Tibial nerve (tissue), 3 donors: Measurements from ENCODE around the gene IGLL1.
"Not testable (repeated sequence)": the region's sequence is repeated elsewhere in the genome, so short reads cannot be mapped to it uniquely, and the experiment has no call there.

Experiments used
- POLR2A ChIP-seq, 2 donors: fragments of 450-650 bp; IDR thresholded peaks; one replicate each; pipeline ENCODE4 v1.6.1; 2017; ENCODE audit warnings: antibody characterized with exemption in 2 of 2, mild to moderate bottlenecking in 2 of 2, moderate library complexity in 2 of 2
- TF ChIP-seq, protein P1 (sequence below), 5 experiments: fragments of 200-600 bp in 3 of 5; fragments of 450-650 bp in 2 of 5; sonication (generic) in 3 of 5; IDR thresholded peaks; one replicate each; pipeline ENCODE4 v1.5.1; 2016 to 2019; ENCODE audit warnings: antibody characterized with exemption in 5 of 5, mild to moderate bottlenecking in 3 of 5, moderate library complexity in 2 of 5

DNA sequence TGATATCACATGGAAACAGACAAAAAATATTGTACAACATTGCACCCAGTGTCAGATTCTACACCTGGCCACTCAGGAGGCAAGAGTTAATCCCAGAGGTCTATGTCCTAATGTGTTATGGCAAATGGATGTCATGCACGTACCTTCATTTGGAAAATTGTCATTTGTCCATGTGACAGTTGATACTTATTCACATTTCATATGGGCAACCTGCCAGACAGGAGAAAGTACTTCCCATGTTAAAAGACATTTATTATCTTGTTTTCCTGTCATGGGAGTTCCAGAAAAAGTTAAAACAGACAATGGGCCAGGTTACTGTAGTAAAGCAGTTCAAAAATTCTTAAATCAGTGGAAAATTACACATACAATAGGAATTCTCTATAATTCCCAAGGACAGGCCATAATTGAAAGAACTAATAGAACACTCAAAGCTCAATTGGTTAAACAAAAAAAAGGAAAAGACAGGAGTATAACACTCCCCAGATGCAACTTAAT is 36.5 kb downstream of the IGLL1 start:
- TF ChIP-seq, protein P1, sequence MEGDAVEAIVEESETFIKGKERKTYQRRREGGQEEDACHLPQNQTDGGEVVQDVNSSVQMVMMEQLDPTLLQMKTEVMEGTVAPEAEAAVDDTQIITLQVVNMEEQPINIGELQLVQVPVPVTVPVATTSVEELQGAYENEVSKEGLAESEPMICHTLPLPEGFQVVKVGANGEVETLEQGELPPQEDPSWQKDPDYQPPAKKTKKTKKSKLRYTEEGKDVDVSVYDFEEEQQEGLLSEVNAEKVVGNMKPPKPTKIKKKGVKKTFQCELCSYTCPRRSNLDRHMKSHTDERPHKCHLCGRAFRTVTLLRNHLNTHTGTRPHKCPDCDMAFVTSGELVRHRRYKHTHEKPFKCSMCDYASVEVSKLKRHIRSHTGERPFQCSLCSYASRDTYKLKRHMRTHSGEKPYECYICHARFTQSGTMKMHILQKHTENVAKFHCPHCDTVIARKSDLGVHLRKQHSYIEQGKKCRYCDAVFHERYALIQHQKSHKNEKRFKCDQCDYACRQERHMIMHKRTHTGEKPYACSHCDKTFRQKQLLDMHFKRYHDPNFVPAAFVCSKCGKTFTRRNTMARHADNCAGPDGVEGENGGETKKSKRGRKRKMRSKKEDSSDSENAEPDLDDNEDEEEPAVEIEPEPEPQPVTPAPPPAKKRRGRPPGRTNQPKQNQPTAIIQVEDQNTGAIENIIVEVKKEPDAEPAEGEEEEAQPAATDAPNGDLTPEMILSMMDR (IDR thresholded peaks at IDR 0.05): not testable (repeated sequence)
- TF ChIP-seq POLR2A (IDR thresholded peaks at IDR 0.05): not testable (repeated sequence)
